Ishikawa (cell line): Measurements from ENCODE around the gene TEFM.

Source experiments
- CEBPB ChIP-seq: IDR thresholded peaks from 2 replicates; pipeline ENCODE4 v1.6.1; 2012
- CREB1 ChIP-seq: IDR thresholded peaks from 2 replicates; pipeline ENCODE4 v1.6.1; 2012; ENCODE audit warnings: low read depth
- EGR1 ChIP-seq: IDR thresholded peaks from 2 replicates; pipeline ENCODE4 v1.6.1; 2012
- EP300 ChIP-seq: IDR thresholded peaks from 2 replicates; pipeline ENCODE4 v1.6.1; 2012; ENCODE audit warnings: borderline replicate concordance
- FOXM1 ChIP-seq: IDR thresholded peaks from 2 replicates; pipeline ENCODE4 v1.6.1; 2012; ENCODE audit warnings: low read depth, borderline replicate concordance
- NFIC ChIP-seq: IDR thresholded peaks from 2 replicates; pipeline ENCODE4 v1.6.1; 2012
- RAD21 ChIP-seq: IDR thresholded peaks from 2 replicates; pipeline ENCODE4 v1.6.1; 2012; ENCODE audit warnings: low read depth
- TAF1 ChIP-seq: IDR thresholded peaks from 2 replicates; pipeline ENCODE4 v1.6.1; 2012; ENCODE audit warnings: low read depth, mild to moderate bottlenecking
- TCF12 ChIP-seq: IDR thresholded peaks from 2 replicates; pipeline ENCODE4 v1.6.1; 2012; ENCODE audit warnings: low read depth
- TEAD4 ChIP-seq: IDR thresholded peaks from 2 replicates; pipeline ENCODE4 v1.6.1; 2012
- YY1 ChIP-seq: IDR thresholded peaks from 2 replicates; pipeline ENCODE4 v1.6.1; 2012; ENCODE audit warnings: low read depth
- ZBTB7A ChIP-seq: IDR thresholded peaks from 2 replicates; pipeline ENCODE4 v1.6.1; 2012; ENCODE audit warnings: low read depth
- TF ChIP-seq, protein P1 (sequence below): IDR thresholded peaks from 2 replicates; pipeline ENCODE4 v1.6.1; 2012
- TF ChIP-seq, protein P2 (sequence below): IDR thresholded peaks from 2 replicates; pipeline ENCODE4 v1.6.1; 2012
- TF ChIP-seq, protein P3 (sequence below): IDR thresholded peaks from 2 replicates; pipeline ENCODE4 v1.6.1; 2012; ENCODE audit warnings: low read depth, mild to moderate bottlenecking

The TEFM gene

DNA sequence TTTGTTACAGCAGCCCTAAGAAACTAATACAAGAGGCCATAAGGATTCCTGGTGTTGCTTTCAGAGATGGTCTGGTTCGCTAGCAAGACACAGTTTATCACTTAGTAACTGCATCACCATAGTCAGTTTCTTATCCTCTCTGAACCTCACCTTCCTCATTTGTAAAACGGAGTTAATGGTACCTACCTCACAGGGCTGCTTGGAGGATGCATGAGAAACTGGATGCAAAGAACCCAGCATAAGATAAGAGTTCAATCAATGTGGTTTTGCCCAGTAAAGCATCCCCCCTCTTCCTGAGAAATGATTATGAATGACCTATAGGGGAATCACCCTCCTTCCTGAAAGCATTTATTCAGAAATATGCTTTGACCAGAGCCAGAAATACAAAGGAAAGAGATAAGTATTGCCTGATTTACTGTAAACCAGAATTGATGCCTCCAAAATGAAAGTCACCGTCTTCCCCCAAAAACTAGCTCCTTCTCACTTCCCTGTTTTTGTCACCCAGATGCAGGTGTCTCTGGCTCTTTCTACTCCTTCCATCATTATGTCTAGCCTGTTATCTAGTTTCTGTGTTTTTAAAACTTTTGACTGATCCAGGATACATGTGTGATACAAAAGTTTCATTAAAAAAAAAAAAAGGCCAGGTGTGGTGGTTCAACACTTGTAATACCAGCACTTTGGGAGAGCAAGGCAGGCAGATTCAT lies 2.8 kb upstream of the TEFM start:
- TF ChIP-seq TEAD4, result no peak
- TF ChIP-seq, protein P1, sequence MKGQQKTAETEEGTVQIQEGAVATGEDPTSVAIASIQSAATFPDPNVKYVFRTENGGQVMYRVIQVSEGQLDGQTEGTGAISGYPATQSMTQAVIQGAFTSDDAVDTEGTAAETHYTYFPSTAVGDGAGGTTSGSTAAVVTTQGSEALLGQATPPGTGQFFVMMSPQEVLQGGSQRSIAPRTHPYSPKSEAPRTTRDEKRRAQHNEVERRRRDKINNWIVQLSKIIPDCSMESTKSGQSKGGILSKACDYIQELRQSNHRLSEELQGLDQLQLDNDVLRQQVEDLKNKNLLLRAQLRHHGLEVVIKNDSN, result no peak
- TF ChIP-seq, protein P2, sequence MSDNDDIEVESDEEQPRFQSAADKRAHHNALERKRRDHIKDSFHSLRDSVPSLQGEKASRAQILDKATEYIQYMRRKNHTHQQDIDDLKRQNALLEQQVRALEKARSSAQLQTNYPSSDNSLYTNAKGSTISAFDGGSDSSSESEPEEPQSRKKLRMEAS, result no peak
- no peak for TF ChIP-seq EGR1
- TF ChIP-seq TCF12, result no peak
- TF ChIP-seq FOXM1, result no peak
- no peak for TF ChIP-seq CREB1
- no peak for TF ChIP-seq TAF1
- no peak for TF ChIP-seq YY1
- no peak for TF ChIP-seq EP300
- no peak for TF ChIP-seq RAD21
- TF ChIP-seq CEBPB, result no peak
- TF ChIP-seq, protein P3, sequence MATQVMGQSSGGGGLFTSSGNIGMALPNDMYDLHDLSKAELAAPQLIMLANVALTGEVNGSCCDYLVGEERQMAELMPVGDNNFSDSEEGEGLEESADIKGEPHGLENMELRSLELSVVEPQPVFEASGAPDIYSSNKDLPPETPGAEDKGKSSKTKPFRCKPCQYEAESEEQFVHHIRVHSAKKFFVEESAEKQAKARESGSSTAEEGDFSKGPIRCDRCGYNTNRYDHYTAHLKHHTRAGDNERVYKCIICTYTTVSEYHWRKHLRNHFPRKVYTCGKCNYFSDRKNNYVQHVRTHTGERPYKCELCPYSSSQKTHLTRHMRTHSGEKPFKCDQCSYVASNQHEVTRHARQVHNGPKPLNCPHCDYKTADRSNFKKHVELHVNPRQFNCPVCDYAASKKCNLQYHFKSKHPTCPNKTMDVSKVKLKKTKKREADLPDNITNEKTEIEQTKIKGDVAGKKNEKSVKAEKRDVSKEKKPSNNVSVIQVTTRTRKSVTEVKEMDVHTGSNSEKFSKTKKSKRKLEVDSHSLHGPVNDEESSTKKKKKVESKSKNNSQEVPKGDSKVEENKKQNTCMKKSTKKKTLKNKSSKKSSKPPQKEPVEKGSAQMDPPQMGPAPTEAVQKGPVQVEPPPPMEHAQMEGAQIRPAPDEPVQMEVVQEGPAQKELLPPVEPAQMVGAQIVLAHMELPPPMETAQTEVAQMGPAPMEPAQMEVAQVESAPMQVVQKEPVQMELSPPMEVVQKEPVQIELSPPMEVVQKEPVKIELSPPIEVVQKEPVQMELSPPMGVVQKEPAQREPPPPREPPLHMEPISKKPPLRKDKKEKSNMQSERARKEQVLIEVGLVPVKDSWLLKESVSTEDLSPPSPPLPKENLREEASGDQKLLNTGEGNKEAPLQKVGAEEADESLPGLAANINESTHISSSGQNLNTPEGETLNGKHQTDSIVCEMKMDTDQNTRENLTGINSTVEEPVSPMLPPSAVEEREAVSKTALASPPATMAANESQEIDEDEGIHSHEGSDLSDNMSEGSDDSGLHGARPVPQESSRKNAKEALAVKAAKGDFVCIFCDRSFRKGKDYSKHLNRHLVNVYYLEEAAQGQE, result no peak
- TF ChIP-seq ZBTB7A, result no peak
- no peak for TF ChIP-seq NFIC

DNA sequence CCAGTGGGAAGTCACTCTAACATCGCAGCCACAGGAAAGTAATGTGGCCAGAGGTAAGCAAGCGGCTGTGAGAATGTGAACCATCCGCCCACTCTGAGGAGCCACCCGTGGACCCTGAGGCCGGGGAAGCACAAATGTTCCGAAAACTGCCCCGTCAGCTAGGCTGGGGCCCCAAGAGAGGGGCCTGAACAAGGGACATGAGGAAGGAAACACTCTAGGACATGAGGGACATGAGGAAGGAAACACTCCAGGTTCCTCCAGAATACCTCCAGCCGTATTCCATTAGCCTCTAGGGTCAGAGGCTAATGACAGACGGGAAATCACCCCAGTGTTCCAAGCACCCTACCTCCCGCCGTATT lies 317 bp downstream of the TEFM start:
- TF ChIP-seq RAD21 (no peak), TAF1 (no peak), ZBTB7A (no peak), YY1 (no peak), CEBPB (no peak), EP300 (no peak), CREB1 (no peak), EGR1 (no peak), FOXM1 (no peak), NFIC (no peak), TCF12 (no peak), TEAD4 (no peak)
- TF ChIP-seq, protein P3, result no peak
- TF ChIP-seq, protein P1, result no peak
- TF ChIP-seq, protein P2, result no peak

DNA sequence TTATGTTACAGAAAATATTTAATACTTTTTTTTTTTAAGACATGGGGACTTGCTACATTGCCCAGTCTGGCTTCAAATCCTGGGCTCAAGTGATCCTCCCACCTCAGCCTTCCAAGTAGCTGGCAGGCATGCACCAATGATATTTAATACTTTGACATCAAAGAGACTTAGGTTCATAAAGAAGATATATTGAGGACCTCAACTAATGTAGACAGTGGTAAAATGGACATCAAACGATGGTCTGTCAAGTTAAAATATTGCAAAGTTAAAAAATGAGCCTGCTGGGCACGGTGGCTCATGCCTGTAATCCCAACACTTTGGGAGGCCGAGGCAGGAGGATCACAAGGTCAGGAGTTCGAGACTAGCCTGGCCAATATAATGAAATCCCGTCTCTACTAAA lies 8.7 kb downstream of the TEFM start:
- TF ChIP-seq YY1 (no peak), ZBTB7A (no peak), TEAD4 (no peak), EP300 (no peak), CREB1 (no peak), EGR1 (no peak), NFIC (no peak), RAD21 (no peak), CEBPB (no peak), TCF12 (no peak), FOXM1 (no peak), TAF1 (no peak)
- TF ChIP-seq, protein P1, result no peak
- TF ChIP-seq, protein P2, result no peak
- TF ChIP-seq, protein P3, result no peak
